ENCODE results near the gene NECAP2.

DNA sequence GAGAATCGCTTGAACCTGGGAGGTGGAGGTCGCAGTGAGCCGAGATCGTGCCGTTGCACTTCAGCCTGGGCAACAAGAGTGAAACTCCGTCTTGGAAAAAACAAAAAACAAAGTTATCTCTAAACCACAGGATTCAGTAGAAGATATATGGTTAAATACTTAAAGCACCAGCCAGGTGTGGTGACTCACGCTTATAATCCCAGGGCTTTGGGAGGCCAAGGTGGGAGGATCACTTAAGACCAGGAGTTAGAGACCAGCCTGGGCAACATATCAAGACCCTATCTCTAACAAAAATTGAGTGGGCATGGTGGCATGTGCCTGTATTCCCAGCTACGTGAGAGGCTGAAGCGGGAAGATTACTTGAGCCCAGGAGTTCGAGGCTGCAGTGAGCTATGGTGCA lies 5.6 kb downstream of the NECAP2 start:
- no peak for TF ChIP-seq CTCF (conservative IDR thresholded peaks at IDR 0.05; ENCODE audit: low read depth, low read length)
- no peak for TF ChIP-seq NFE2L2 (IDR thresholded peaks at IDR 0.05; ENCODE audit: low read depth, low read length)
